ENCODE data around the gene HTATIP2.
"Not testable (repeated sequence)": the region's sequence is repeated elsewhere in the genome, so short reads cannot be mapped to it uniquely, and the experiment has no call there.

The HTATIP2 gene

DNA sequence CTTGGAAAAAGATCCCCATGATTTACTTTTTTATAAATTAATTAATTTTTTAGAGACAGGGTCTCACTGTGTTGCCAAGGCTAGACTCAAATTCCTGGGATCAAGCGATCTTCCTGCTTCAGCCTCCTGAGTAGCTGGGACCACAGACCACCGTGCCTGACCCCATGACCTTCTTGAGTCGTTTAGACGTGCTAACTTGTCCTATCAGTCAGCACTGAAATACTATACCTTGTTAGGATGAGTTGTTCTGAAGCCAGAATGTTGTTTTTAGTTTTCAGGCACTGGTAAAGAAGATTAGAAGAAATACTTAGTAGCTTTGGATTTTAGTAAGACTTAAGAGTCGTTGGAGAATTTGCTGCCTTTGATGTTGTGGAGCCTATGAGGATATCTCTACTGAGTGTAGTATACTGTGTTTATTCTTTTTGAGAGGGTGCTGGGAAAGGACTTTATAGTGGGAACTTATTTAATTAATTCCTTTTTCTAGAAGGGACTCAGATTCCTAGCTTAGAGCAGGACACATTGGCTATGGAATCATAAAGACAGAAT lies 8.6 kb downstream of the HTATIP2 start:
- DNase-seq = no peak

GRCh38 chr11:20373147-20373546 lies 9.6 kb downstream of the HTATIP2 start:
- no peak for DNase-seq

DNA sequence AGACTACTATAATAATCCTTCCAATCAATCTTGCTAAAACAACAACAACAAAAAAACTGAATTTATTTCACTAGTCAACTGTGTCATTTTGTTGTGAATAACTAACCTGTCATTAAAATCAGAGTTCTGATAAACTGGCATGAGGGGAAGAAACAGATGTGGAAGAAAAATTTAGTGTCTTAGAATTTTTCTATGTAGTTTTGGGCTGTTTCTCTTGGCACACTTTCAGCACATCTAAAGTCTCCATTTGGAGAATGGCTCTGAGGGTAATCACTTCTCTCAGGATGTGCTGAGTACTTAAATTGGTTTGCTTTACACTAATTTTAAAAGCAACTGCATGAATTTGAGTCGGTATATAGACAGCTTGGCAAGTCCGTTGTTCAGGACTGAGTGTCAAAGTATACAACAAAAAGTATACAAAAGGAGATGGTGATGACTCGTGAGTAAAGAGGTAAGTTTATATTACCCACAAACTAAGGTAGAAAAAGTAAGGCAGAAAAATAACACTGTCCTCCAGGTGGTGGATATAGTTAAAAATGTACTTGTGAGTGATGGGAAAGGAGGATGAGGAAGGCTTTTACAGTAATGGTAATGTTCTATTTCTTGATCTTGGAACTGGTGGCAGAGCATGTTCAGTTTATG lies 10.2 kb downstream of the HTATIP2 start:
- DNase-seq = no peak

DNA sequence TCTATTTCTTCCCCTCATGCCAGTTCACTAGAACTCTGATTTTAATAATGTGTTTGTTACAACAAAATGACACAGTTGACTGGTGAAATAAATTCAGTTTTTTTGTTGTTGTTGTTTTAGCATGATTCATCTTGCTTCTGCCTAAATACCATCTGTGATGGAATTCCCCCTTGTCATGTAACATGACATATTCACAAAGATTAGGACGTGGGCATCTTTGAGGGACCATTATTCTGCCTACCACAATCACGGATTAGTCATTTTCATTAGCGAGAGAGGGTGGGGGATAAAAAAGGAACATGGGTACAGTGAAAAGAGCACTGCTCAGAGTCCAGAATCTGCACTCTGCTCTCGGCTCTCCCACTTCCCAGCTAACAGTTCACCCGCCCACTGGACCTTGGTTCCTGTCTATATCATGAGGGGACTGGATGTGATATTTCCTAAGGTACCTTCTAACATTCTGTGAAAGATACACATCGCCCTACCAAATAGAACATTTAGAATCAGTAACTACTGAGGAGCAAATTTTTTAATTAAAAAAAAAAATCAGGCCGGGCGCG lies 11.3 kb downstream of the HTATIP2 start:
- DNase-seq = no peak

DNA sequence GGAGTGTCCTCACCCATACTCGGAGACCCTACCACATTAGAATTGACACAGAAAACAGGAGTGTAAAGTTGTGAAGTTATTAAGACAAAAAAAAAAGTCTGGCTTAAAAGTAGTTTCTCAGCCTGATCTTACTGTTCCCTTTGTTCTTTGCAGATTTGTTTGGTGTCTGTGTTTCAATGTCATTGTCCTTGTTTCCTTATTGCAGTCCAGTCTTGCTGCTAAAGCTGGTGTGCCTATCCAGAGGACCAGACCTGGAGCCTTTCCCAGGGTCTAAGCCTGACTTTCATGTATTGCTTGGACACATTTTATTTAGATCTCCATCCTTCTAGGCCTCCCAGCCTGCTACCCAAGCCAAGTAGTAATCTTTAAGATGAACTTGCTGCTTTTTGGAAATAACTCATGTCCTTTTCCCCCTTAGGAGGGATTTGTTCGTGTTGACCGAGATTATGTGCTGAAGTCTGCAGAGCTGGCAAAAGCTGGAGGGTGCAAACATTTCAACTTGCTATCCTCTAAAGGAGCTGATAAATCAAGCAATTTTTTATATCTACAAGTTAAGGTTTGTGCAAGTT lies 12.7 kb downstream of the HTATIP2 start:
- DNase-seq = no peak

DNA sequence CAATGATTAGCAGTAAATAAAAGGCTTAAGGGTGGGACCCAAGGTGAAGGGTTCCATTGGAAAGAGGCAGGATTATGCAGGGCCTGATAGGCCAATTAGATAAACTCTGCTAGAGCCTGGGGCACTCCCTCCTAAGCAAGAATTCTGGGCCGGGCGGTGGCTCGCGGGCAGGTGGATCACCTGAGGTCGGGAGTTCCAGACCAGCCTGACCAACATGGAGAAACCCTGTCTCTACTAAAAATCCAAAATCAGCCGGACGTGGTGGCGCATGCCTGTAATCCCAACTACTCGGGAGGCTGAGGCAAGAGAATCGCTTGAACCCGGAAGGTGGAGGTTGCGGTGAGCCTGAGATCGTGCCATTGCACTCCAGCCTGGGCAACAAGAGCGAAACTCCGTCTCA lies 22.5 kb downstream of the HTATIP2 start:
- DNase-seq = not testable (repeated sequence)

DNA sequence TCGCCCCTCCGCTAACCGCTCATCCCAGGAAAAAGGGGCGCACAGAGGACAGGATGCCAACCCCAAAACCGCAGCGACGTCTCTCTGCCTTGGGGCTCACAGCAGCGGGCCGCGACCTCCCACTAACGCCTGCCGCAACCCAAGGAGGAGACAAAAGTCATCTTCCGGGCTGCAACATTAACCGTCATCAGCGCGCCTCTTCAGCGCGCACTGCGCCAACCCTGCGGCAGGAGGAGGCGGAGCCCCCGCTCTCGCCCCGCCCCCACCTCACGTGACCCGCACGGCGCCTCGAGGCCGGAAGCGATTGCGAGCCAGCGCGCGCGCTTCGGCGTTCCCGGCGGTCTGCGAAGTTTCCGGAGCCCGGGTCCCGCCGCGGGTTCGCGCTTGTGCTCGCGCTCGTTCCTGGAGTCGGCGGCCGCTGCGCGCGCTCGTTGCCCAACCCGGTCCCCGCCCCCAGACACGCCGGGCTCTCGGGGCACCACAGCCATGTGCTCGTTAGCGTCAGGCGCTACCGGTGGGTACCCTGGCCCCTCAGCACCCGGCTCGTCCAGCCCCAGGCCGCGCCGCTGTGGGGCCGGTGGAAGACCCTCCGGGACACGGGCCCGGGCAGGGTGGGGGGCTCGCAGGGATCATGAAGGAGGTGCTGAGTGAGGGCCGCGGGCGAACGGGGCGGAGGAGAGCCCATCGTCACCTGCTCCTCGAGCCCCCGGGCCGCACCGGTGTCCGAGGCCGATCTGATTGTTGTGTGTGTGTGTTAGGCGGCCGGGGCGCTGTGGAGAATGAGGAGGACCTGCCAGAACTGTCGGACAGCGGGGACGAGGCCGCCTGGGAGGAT lies 24.0 kb downstream of the HTATIP2 start, which contains the start of gene PRMT3:
PRMT3 (plus strand) TSS at position 456 of the 835 bp plus-strand sequence; CDS start at position 487, 31 bp downstream.
- DNase-seq = peak; percentile 98

GRCh38 chr11:20388096-20389055 lies 24.9 kb downstream of the HTATIP2 start:
- DNase-seq = no peak

GRCh38 chr11:20397281-20397680 lies 33.8 kb downstream of the HTATIP2 start:
- DNase-seq = no peak

DNA sequence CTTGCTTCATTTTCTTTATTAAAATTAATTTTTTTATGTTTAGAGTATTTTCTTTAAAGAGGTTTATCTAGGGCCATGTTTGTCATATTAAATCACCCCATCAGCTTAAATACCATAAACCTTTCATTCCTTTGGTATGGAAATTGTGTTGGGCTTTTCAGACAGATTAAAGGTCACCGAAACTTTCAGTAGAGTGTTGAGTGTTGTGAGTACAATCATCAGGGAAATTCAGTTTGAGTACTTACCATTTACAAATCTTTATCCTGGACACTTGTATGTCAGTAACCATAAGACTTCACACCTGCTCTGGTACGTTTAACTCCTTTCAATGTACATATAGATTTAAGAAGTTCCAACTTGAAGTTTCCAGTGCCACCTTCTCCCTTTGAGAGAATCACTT lies 36.0 kb downstream of the HTATIP2 start:
- no peak for DNase-seq

DNA sequence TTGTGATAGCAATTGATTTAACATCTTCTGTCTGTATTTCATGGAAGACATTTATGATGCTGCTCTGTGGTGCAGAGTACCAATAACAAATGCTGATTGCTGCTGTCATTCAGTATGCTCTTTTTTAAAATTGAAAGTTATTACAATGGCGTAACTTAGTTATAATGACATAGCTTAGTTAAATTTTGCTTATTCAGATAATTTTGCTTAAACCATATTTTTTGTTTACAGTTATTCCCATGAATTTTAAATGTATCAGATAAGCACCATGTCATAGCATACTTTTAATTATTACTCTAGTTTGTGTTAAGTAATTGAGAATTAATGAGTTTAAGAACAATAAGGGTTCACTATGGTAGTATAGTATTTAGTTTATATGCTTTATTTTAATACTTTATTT lies 39.5 kb downstream of the HTATIP2 start:
- no peak for DNase-seq

GRCh38 chr11:20406484-20406883 lies 43.0 kb downstream of the HTATIP2 start:
- DNase-seq = no peak

- DNase-seq = no peak
These were observed 43.8 kb downstream of the HTATIP2 start for GRCh38 chr11:20407344-20407743.

- no peak for DNase-seq
These were observed 51.9 kb downstream of the HTATIP2 start for GRCh38 chr11:20415432-20415831.

GRCh38 chr11:20417771-20418170 lies 54.3 kb downstream of the HTATIP2 start:
- no peak for DNase-seq

DNA sequence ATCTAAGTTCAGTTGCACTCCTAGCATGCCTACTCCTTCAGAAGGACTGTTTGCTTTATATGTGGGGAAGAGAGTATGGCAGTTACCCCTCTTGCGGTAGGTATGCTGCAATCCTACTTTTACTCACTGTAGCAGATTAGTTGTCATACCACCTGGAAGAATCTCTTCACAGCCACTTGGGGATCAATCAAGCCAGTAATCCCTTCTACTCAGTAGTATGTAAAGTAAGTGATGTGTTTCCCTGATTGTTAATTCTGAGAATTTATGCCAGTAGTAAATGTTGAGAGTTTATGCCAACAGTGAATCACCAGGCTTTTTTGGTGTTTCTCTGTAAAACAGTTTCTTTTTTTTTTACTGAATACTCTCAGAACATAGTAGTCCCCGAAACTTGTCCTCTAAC lies 58.4 kb downstream of the HTATIP2 start:
- no peak for DNase-seq

DNA sequence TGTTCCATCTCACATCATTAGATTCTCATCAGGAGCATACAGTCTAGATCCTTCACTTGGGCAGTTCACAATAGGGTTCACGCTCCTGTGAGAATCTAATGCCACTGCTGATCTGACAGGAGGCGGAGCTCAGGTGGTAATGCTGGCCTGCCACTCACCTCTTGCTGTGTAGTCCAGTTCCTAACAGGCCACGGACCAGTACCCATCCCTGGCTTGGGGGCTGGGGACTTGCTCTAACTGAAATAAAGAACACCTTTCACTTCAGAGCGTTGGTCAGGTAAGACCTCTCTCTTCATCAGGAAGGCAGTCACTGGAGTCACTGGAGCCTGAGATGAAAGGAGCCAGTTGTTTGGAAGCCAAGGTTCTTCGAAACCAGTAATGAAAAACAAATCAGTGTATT lies 65.7 kb downstream of the HTATIP2 start:
- DNase-seq = no peak
